SK-N-SH treated with all-trans-retinoic acid at 6 μM for 48 hours (cell line): ENCODE results near the gene GOSR2.

Experiments used
- ATAC-seq: fragments of 200-7000 bp; cut with Tn5 transposase; 3 replicates; pipeline ENCODE4 v1.9.1; 2020; ENCODE audit warnings: mild to moderate bottlenecking, moderate library complexity
- ARNTL ChIP-seq: fragments of 450-650 bp; formaldehyde crosslinking; IDR thresholded peaks from 2 replicates; pipeline ENCODE4 v1.5.0; 2020; ENCODE audit warnings: low read depth, mild to moderate bottlenecking, moderate library complexity, borderline replicate concordance
- BACH2 ChIP-seq: fragments of 250-450 bp; sonication (Bioruptor Pico); IDR thresholded peaks from 2 replicates; pipeline ENCODE4 v1.9.0; 2021; ENCODE audit warnings: mild to moderate bottlenecking, borderline replicate concordance
- CREB5 ChIP-seq: fragments of 250-450 bp; sonication (Bioruptor Pico); IDR thresholded peaks from 2 replicates; pipeline ENCODE4 v1.5.1; 2020; ENCODE audit warnings: low read depth, mild to moderate bottlenecking, moderate library complexity
- CSDC2 ChIP-seq: fragments of 250-450 bp; sonication (Bioruptor Pico); IDR thresholded peaks from 2 replicates; pipeline ENCODE4 v1.5.0; 2020; ENCODE audit warnings: mild to moderate bottlenecking, moderate library complexity
- ESRRG ChIP-seq: fragments of 250-450 bp; sonication (Bioruptor Pico); IDR thresholded peaks from 2 replicates; pipeline ENCODE4 v1.6.1; 2021; ENCODE audit warnings: mild to moderate bottlenecking
- GLIS3 ChIP-seq: fragments of 250-450 bp; sonication (Bioruptor Pico); IDR thresholded peaks from 2 replicates; pipeline ENCODE4 v1.5.0; 2020; ENCODE audit warnings: mild to moderate bottlenecking, moderate library complexity
- ISL1 ChIP-seq: fragments of 250-450 bp; sonication (Bioruptor Pico); IDR thresholded peaks from 2 replicates; pipeline ENCODE4 v2.1.2; 2022; ENCODE audit warnings: mild to moderate bottlenecking, moderate library complexity
- OSR1 ChIP-seq: fragments of 250-450 bp; sonication (Bioruptor Pico); IDR thresholded peaks from 2 replicates; pipeline ENCODE4 v1.8.0; 2022; ENCODE audit warnings: moderate library complexity, mild to moderate bottlenecking, inconsistent platforms
- PATZ1 ChIP-seq: fragments of 250-450 bp; sonication (Bioruptor Pico); IDR thresholded peaks from 2 replicates; pipeline ENCODE4 v1.8.0; 2020; ENCODE audit warnings: mild to moderate bottlenecking, moderate library complexity, borderline replicate concordance
- PPARA ChIP-seq: fragments of 250-450 bp; sonication (Bioruptor Pico); IDR thresholded peaks from 2 replicates; pipeline ENCODE4 v1.5.0; 2020; ENCODE audit warnings: mild to moderate bottlenecking, borderline replicate concordance
- RARB ChIP-seq: fragments of 250-450 bp; sonication (Bioruptor Pico); IDR thresholded peaks from 2 replicates; pipeline ENCODE4 v1.8.0; 2021; ENCODE audit warnings: mild to moderate bottlenecking, moderate library complexity
- SNAI2 ChIP-seq: fragments of 250-450 bp; sonication (Bioruptor Pico); IDR thresholded peaks from 2 replicates; pipeline ENCODE4 v1.5.0; 2020; ENCODE audit warnings: mild to moderate bottlenecking, moderate library complexity
- TCF4 ChIP-seq: fragments of 250-450 bp; sonication (Bioruptor Pico); IDR thresholded peaks from 2 replicates; pipeline ENCODE4 v1.8.0; 2021; ENCODE audit warnings: mild to moderate bottlenecking, moderate library complexity, borderline replicate concordance
- TOX ChIP-seq: fragments of 250-450 bp; sonication (Bioruptor Pico); IDR thresholded peaks from 2 replicates; pipeline ENCODE4 v1.8.0; 2021; ENCODE audit warnings: mild to moderate bottlenecking, moderate library complexity, borderline replicate concordance
- ZC3H10 ChIP-seq: fragments of 250-450 bp; sonication (Bioruptor Pico); IDR thresholded peaks from 2 replicates; pipeline ENCODE4 v1.5.1; 2021; ENCODE audit warnings: mild to moderate bottlenecking, moderate library complexity
- ZFP3 ChIP-seq: fragments of 250-450 bp; sonication (Bioruptor Pico); IDR thresholded peaks from 2 replicates; pipeline ENCODE4 v1.5.0; 2020; ENCODE audit warnings: mild to moderate bottlenecking, moderate library complexity
- ZFP30 ChIP-seq: fragments of 450-650 bp; formaldehyde crosslinking; IDR thresholded peaks from 2 replicates; pipeline ENCODE4 v1.5.0; 2022; ENCODE audit warnings: mild to moderate bottlenecking, moderate library complexity
- ZNF565 ChIP-seq: fragments of 450-650 bp; formaldehyde crosslinking; conservative IDR thresholded peaks from 2 replicates; pipeline ENCODE4 v1.5.0; 2020; ENCODE audit warnings: low read depth, mild to moderate bottlenecking, moderate library complexity
- ZNF70 ChIP-seq: fragments of 450-650 bp; formaldehyde crosslinking; IDR thresholded peaks from 2 replicates; pipeline ENCODE4 v1.5.0; 2020; ENCODE audit warnings: mild to moderate bottlenecking, moderate library complexity
- ZNF8 ChIP-seq: fragments of 450-650 bp; formaldehyde crosslinking; IDR thresholded peaks from 2 replicates; pipeline ENCODE4 v1.5.0; 2020; ENCODE audit warnings: mild to moderate bottlenecking, moderate library complexity
- TF ChIP-seq, protein P1 (sequence below): fragments of 250-450 bp; sonication (Bioruptor Pico); IDR thresholded peaks from 2 replicates; pipeline ENCODE4 v1.8.0; 2021; ENCODE audit warnings: low read depth, mild to moderate bottlenecking, moderate library complexity, borderline replicate concordance
- TF ChIP-seq, protein P2 (sequence below): fragments of 250-450 bp; sonication (Bioruptor Pico); IDR thresholded peaks from 2 replicates; pipeline ENCODE4 v1.5.0; 2020; ENCODE audit warnings: mild to moderate bottlenecking, moderate library complexity

GOSR2 gene

GRCh38 chr17:46915596-46915995 is 7.4 kb upstream of the GOSR2 start:
- ATAC-seq, result no peak
- TF ChIP-seq ZFP30 (CRISPR knock-in tag) (no peak), ZNF70 (CRISPR knock-in tag) (no peak), ZNF565 (CRISPR knock-in tag) (no peak), TCF4 (CRISPR knock-in tag) (no peak)

- ATAC-seq, result no peak
- TF ChIP-seq BACH2 (CRISPR knock-in tag) (no peak), ISL1 (CRISPR knock-in tag) (no peak), CREB5 (no peak), CSDC2 (no peak), RARB (CRISPR knock-in tag) (no peak), ZC3H10 (no peak), ZNF8 (CRISPR knock-in tag) (no peak), ZNF565 (CRISPR knock-in tag) (no peak), OSR1 (no peak), ZNF70 (CRISPR knock-in tag) (no peak), ZFP3 (CRISPR knock-in tag) (no peak)
- TF ChIP-seq, protein P1, sequence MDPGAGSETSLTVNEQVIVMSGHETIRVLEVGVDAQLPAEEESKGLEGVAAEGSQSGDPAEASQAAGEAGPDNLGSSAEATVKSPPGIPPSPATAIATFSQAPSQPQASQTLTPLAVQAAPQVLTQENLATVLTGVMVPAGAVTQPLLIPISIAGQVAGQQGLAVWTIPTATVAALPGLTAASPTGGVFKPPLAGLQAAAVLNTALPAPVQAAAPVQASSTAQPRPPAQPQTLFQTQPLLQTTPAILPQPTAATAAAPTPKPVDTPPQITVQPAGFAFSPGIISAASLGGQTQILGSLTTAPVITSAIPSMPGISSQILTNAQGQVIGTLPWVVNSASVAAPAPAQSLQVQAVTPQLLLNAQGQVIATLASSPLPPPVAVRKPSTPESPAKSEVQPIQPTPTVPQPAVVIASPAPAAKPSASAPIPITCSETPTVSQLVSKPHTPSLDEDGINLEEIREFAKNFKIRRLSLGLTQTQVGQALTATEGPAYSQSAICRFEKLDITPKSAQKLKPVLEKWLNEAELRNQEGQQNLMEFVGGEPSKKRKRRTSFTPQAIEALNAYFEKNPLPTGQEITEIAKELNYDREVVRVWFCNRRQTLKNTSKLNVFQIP (CRISPR knock-in tag), result no peak
- TF ChIP-seq, protein P2, sequence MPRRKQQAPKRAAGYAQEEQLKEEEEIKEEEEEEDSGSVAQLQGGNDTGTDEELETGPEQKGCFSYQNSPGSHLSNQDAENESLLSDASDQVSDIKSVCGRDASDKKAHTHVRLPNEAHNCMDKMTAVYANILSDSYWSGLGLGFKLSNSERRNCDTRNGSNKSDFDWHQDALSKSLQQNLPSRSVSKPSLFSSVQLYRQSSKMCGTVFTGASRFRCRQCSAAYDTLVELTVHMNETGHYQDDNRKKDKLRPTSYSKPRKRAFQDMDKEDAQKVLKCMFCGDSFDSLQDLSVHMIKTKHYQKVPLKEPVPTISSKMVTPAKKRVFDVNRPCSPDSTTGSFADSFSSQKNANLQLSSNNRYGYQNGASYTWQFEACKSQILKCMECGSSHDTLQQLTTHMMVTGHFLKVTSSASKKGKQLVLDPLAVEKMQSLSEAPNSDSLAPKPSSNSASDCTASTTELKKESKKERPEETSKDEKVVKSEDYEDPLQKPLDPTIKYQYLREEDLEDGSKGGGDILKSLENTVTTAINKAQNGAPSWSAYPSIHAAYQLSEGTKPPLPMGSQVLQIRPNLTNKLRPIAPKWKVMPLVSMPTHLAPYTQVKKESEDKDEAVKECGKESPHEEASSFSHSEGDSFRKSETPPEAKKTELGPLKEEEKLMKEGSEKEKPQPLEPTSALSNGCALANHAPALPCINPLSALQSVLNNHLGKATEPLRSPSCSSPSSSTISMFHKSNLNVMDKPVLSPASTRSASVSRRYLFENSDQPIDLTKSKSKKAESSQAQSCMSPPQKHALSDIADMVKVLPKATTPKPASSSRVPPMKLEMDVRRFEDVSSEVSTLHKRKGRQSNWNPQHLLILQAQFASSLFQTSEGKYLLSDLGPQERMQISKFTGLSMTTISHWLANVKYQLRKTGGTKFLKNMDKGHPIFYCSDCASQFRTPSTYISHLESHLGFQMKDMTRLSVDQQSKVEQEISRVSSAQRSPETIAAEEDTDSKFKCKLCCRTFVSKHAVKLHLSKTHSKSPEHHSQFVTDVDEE (CRISPR knock-in tag), result no peak
These were observed 6.7 kb upstream of the GOSR2 start for GRCh38 chr17:46916211-46916610.

DNA sequence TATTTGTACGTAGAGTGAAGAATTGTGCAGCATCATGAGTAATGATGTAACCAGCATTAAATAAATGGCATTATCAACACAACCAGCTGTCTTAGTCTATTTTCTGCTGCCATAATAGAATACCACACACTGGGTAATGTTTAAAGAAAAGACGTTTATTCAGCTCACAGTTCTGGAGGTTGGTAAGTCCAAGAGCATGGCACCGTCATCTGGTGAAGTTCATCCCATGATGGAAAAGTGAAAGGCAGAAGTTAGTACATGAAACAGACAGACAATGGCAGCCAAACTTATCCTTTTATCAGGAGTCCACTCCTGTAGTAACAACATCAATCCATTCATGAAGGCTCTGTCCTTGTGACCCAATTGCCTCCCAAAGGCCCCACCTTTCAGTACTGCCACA is 6.3 kb upstream of the GOSR2 start:
- ATAC-seq, result no peak
- no peak for TF ChIP-seq ZC3H10

DNA sequence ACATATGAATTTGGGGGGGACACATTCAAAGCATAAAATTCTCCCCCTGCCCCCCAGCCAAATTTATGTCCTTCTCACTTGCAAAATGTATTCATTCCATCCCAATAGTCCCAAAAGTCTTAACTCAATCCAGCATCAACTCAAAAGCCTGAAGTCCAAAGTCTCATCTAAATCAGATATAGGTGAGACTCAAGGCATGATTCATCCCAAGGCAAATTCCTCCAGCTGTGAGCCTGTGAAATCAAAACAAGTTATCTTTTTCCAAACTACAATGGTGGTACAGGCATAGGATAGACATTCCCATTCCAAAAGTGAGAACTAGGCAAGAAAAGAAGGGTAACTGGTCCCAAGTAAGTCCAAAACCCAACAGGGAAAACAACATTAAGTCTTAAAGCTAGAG is 5.9 kb upstream of the GOSR2 start:
- TF ChIP-seq, protein P1 (CRISPR knock-in tag), result no peak
- TF ChIP-seq TOX (CRISPR knock-in tag) (no peak), OSR1 (no peak), TCF4 (CRISPR knock-in tag) (no peak), CREB5 (no peak), ARNTL (CRISPR knock-in tag) (no peak), PPARA (no peak), CSDC2 (no peak), ESRRG (CRISPR knock-in tag) (no peak), BACH2 (CRISPR knock-in tag) (no peak), RARB (CRISPR knock-in tag) (no peak), ZFP30 (CRISPR knock-in tag) (no peak), ZNF70 (CRISPR knock-in tag) (no peak), ISL1 (CRISPR knock-in tag) (no peak), ZFP3 (CRISPR knock-in tag) (no peak), PATZ1 (CRISPR knock-in tag) (no peak), SNAI2 (no peak), GLIS3 (no peak)
- TF ChIP-seq, protein P2 (CRISPR knock-in tag), result no peak
- ATAC-seq, result no peak
